DMS153 (cell line): ENCODE data around the gene ZNF133.
A peak's percentile ranks its signal among the peaks of the same experiment; 100 is the strongest.
"Not testable (repeated sequence)": the region's sequence is repeated elsewhere in the genome, so short reads cannot be mapped to it uniquely, and the experiment has no call there.

Source experiments
- DNase-seq: peaks from one replicate; lab custom pipeline; 2025; lab: John Stamatoyannopoulos, UW

The ZNF133 gene

DNA sequence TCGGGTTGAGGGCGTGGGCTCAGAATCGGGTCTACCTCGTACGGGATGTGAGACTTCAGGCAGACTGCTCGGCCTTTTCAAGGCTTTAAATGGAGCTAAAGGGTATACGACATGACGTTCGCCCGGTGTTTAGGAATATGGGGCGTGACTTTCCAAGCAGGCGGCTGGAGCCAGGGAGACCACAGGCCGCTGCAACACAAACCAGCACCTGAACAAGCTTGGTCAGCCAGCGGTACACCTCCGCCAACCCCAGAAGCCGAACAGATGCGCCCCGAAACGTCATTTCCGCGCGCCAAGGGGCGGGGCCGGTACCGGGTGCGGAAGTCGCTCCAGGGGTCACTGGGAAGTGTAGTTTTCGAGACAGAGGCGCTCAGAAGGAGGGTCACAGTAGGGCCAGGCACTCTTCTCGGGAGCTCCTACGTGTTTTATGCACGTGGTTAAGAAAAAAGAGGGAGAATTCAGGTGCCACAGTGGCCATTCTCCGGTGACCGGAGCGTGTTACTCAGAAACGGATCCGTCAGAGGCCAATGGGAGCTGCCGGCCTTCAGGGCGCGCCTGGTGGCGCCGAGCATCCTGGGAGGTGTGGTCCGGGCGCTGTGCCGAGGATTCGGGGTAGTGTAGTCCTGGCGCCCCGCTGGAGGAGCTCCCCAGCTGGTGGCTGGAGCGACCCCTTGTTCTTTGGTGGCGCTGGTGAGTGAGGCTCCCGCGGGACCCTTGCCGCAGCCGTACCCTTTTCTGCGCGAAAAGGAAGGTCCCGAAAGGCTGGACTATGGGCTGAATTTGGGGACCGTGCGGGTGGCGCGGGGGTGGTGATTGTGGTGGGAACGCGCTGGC, at the start of gene ZNF133:
ZNF133 (plus strand) TSS at position 613 of the 834 bp plus-strand sequence. CDS start 17,160 bp downstream, outside the sequence.
- DNase-seq, result peak; percentile 89

DNA sequence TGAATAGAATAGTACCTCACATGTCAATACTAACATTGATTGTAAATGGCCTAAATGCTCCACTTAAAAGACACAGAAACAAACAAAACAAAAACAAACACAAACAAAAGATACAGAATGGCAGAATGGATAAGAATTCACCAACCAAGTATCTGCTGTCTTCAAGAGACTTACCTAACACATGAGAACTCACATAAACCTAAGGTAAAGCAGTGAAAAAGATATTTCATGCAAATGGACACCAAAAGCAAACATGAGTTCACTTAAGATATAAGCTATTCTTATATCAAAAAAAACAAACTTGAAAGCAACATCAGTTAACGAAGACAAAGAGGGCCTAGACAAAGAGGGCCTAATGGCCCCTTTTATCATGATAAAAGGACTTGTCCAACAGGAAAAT, 47.3 kb upstream of the ZNF133 start:
- DNase-seq, result no peak

GRCh38 chr20:18243802-18244201, 44.5 kb upstream of the ZNF133 start:
- DNase-seq, result no peak

DNA sequence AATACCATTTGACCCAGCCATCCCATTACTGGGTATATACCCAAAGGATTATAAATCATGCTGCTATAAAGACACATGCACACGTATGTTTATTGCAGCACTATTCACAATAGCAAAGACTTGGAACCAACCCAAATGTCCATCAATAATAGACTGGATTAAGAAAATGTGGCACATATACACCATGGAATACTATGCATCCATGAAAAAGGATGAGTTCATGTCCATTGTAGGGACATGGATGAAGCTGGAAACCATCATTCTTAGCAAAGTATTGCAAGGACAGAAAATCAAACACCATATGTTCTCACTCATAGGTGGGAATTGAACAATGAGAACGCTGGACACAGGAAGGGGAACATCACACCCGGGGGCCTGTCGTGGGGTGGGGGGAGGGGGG, 39.8 kb upstream of the ZNF133 start:
- not testable (repeated sequence) for DNase-seq

DNA sequence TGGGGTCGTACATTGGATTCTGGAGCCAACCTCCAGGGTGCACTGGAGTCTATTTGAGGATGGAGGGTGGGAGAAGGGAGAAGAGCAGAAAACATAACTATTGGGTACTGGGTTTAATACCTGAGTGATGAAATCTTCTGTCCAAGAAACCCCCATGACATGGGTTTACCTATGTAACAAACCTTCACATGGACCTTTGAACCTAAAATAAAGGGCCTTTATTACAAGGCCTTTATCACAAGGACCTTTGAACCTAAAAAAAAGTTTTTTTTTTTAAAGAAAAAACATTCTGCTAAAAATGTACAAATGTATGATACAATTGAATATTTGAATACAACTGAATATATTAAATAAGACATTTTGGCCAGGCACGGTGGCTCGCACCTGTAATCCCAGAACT, 38.1 kb upstream of the ZNF133 start:
- DNase-seq, result no peak

DNA sequence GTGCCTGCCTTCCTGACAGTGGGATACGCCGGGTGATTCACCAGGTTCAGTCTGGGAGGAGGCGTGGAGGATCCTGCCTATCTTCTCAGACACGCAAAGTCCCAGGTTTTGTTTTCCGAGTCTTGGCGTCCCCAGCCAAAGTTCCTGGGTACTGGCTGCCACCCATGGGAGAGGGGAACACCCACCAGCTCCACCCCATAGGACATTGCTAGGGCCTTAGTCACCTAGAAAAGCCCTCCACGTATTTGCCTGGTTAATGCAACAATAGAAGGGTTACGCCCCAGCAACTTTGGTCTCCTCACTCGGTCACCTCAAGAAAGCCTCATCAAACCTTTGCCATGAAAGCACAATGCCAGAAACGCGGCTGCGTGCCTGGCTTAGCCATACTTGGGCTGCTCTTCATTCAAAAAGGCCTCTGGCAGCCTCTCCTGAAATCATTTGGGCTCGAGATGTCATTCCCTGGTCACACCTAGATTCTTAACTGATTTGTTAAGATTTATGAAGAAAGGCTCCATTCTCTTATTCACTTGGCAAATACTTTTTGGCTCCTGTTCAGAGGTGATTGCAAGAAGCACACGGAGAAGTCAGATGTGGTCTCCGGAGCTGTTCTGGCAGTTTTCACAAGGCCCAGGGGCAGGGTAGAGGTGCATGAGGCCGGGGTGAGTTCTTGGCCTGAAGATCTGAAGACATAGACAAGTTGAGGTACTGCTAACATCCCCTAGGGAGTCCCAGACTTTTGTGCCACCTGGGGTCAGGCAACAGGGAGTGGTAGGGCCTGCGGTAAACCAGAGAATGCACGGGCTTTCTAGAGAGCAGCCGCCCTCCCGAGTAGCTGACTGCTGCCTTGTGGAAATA, 35.5 kb upstream of the ZNF133 start:
- DNase-seq, result no peak

DNA sequence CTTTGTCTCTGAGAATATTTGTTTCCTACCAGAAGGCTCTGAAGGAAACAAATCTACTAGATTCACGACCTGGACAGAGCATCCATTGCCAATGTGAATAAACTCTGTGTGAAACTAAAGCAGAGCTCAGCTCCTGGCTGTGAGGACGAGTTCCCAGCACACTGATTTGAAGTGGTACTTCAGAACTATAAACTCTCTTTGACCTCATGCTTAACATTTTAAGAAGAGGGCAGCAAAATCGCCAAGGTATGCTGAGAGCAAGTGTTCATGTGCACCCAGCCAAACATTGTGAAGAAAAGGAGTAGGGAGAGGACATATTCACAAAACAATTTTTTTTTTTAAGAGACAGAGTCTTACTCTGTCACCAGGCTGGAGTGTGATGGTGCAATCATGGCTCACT, 33.7 kb upstream of the ZNF133 start:
- no peak for DNase-seq

DNA sequence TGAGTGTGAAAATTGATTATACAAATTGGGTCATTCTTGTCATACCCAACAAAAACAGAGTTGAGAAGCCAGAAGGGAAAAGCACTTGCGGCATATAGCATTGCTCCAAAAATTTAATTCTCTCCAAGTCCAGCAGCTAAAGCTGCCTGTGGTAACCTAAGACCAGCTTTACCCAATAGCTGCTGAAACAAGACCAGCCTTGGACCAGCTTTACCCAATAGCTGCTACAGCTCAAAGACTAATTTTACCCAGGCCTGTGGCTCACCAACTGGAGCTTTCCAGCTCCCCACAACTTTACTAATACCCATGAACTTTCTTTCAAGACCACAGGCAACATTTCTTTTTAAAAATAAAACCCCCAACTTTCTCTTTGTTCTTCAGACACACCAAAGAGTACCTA, 32.8 kb upstream of the ZNF133 start:
- no peak for DNase-seq

DNA sequence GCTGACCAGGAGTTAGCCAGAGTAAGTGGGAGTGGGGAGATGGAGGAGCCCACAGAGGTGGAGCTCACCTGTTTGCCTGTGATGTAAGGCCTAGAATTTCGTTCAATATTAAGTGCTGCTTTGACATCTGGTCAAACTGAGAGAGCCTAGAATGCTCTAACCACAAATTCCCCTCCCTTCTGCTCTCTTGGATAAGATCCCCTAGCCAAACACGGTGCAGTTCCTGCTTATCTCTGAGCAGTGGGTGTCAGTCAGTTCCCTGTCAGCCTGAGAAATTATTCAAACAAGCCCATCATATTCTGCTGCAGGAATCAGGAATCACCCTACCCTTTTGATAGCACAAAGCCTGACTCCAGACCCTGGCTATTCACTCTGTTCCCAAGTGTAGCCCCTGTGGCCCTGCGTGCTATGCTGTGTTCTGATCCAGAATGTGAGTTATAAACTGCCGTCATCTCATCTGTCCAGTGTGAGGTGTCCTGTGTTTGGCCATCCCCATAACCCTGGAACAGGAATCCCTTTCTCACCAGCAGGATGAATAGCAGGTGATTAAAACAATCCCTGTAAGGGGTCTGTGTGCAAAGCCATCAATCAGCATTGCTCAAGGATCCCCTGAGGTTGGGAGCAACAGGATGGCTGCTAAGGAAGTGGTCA, 31.8 kb upstream of the ZNF133 start:
- DNase-seq, result no peak

DNA sequence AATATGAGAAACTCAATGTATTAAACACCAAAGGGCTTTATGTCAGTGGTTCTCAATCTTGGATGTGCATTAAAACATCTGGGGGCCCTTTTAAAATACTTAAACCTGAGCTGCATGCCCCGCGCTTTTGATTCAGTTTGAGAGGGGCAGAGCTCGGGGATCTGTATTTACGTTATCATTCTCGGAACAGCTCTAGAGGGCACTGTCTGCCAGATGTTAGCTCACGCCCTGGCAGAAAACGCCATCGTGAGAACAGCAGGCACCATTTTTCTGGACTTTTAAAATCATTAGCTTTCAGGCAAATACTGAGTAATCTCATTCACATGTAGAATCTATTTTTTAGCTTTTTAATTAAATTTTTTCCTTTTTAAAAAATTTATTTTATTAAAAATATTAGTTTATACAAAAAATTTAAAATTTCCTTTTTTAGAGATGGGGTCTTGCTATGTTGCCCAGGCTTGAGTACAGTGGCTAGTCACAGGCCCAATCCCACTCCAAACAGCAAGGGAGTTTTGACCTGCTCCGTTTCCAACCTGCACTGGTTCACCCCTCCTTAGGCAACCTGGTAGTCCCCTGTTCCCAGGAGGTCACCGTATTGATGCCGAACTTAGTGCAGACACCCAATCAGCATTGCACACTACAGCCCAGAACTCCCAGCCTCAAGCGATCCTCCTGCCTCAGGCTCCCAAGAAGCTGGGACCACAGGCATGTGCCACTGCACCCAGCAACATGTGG, 30.0 kb upstream of the ZNF133 start:
- DNase-seq, result no peak

GRCh38 chr20:18259730-18260129, 28.6 kb upstream of the ZNF133 start:
- no peak for DNase-seq

DNA sequence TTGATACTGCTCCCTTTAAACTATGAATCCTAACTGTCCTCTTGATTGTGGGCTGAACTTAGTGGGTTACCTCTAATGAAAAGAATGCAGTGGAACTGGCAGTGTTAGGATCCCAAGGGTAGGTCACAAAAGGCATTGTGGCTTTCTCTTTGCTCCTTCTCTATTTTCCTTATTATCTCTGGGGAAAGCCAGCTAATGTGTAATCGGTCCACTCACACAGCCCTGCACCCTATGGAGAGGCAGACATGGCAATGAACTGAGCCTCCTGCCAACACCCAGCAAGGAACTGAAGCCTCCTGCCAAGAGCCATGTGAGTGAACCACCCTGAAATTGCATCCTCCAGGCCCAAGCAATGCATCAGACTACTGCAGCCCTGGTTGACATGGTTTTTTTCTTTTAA, 24.6 kb upstream of the ZNF133 start:
- DNase-seq, result no peak

DNA sequence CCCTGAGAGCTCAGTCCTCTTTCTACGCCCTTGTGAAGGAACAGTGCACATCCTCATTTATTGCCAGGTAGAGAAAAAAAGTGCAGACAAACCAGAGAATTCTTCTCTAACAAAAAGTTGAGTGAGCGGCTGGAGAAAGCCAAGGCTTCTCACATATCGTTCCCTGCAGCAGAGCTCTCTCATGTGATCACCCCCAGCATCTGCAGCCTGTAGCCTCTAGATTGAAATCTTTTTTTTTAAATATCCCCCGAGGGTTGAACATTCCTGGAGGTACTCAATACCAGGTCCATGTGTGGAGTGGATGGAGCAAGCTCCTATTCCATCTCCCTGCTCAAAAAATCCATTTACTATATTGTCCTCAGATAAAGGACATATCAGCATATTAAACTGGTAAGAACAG, 22.9 kb upstream of the ZNF133 start:
- DNase-seq, result no peak

DNA sequence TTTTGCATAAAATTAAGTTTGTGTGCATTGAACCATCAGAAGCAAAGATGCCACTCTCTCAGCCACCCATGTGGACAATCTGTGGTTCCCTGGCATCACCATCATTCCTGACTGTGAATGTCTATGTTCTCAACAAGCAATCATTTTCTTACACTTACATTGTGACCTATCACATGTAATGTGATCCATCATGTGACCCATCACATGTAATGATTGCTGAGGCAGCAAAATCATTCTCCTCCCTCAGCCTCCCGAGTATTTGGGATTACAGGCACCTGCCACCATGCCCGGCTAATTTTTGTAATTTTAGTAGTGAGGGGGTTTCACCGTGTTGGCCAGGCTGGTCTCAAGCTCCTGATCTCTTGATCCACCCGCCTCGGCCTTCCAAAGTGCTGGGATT, 22.0 kb upstream of the ZNF133 start:
- DNase-seq, result no peak

GRCh38 chr20:18267815-18268214, 20.5 kb upstream of the ZNF133 start:
- no peak for DNase-seq

DNA sequence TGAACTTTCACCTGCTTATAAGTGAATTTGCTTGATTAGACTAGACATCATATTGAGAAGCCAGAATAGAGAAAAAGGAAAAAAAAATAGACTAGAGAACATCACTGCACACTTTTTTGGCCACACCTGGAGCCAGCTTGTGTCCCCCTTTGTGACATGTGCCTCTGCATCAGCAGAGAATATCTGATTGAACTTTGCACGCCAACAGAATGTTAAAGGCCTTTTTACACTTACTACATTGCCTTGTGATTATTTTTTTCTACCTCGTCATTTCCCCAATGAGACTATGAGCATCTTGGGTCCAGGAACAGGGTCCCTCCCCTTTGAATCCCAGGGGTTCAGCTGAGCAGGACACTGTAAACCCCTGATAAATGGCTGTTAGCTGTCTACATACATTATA, 17.2 kb upstream of the ZNF133 start:
- no peak for DNase-seq

DNA sequence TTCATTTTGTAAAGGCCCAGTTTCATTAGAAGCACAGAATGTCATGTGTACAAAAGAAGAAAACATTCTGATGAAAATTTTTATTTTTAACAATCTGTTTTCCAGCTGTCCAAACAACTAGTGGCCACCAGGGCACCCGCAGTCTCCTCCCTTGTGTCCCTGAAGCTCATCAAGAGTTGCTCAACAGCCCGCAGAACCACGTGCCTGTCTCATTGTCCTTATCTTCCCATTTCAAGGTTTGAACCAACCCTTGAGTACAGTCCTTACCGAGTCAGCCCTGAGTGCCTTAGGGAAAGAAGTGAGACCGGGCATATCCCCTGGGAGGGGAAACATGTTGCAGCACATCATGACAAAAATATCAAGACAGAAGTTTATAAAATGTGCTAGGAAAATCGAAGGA, 15.9 kb upstream of the ZNF133 start:
- DNase-seq, result no peak

DNA sequence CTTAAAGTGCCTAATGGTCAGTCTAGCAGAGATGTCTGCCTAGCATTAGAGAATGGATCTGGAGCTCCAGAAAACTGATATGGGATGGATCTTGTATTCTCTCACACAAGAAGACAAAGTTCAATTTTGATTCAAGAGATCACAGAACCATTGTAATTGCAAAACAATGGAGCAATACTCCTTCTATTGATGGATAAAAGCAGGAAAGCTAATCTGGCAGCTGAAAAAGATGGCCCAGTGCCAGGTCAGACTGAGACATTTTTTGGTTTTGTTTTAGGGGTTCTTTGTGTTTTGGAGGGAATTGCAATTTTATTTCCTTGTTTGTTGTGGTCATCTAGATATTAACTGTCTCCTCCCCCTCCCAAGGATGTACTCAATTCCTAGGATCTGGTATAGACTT, 14.6 kb upstream of the ZNF133 start:
- no peak for DNase-seq

DNA sequence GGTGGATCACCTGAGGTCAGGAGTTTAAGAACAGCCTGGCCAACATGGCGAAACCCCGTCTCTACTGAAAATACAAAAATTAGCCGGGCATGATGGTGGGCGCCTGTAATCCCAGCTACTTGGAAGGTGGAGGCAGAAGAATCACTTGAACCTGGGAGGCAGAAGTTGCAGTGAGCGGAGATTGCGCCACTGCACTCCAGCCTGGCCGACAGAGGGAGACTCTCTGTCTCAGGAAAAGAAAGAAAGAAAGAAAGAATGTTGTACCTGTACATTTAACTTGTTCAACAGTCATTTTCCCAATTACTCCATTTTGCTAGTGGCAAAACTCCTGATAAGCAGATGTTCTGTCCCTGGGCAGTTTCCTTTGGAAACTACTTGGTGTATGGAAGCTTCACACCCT, 12.4 kb upstream of the ZNF133 start:
- DNase-seq, result not testable (repeated sequence)

- peak; percentile 28 for DNase-seq
Observed at GRCh38 chr20:18276821-18277220, 11.5 kb upstream of the ZNF133 start.

DNA sequence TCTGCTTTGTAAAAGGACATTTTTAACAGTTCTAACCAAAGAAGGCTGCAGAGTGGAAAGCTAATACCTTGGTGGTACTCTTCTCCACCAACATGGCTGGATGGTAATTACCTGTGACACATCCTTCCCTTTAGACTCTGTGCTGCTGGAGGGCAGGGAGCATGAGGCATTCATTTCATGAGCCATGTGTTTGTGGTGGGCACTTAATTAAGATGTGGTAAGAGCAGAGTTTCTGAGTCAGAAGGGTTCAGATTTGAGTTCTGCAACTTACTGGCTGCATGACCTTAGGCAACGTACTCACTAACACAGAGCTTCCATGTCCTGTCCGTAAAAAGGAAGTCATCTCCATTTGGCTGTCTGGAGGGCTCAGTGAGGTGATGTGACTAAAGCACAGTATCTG, 9.1 kb upstream of the ZNF133 start:
- DNase-seq, result no peak
